SKM-1 (cell line): ENCODE results near the gene MAGEA2.
"Not testable (repeated sequence)": the region's sequence is repeated elsewhere in the genome, so short reads cannot be mapped to it uniquely, and the experiment has no call there.

Source experiments
- DNase-seq: peaks from one replicate; lab custom pipeline; 2025; ENCODE audit not compliant: unreplicated experiment; lab: John Stamatoyannopoulos, UW

Gene MAGEA2

DNA sequence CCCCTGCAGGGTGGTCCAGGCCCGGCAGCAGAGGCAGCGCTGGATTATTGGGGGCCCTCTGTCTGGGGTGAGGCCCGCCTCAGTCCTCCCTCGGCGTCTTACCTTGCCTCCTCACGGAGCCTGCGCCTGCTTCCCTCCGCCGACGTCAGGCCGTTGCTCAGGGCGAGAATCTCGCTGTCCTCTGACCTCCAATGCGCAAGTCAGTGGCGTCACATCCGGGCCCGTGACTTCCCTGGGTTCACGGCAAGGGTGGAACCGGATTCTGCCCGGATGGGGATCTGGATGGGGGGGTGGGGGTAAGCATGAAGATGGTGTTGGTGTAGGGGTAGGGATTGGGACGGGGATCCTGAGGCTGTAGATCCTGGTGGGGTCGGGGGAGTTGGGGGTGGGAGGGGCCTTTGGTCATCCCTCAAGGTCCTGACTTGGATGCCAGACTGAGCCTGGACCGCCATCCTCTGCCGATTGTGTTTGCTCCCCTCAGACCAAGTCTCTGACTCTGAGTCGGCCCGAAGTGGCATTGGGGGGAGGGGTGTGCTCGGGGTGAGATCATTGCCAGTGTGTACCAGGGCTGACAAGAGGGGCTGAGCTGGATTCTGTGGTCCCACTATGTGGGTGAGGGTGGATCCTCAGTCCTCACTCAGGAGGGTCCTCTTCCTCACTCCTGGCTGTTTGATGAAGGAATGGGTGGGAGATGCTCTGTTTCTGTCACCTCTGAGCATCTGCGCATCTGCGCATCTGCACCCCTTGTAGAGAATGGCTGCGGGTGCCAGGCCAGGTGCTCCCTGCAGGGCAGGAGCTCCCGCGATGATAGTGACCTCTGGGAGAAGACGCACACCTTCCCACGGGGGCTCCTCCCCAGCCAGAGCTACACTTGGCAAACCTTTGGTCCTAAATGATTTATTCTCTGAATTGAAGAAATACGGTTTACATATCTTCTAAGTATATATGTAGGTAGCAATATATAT lies at the start of gene MAGEA2:
TSS of gene MAGEA2 (minus strand) at position 157 of the 965 bp plus-strand sequence. CDS start 2,479 bp downstream, outside the sequence.
- not testable (repeated sequence) for DNase-seq

- no peak for DNase-seq
Observed at GRCh38 chrX:152798945-152799344, 45.3 kb upstream of the MAGEA2 start.

DNA sequence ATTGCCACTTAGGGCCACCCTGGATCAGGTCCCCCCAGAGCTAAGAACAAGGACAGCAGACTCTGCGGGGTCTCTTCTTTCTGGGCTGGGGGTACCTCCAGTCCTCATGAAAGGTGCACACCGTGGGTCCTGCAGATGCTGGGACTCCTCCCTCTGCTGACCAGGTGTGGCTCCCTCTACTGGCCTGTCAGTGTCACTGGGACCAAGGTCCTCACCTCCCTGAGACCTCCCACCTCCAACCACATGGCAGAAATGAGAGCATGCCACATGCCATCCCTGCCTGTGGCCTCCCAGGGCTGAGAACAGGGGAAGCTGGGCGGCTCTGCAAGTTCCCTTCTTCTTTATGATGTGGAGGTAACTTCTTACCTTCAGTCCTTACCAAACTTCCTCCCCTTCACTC lies 33.4 kb upstream of the MAGEA2 start:
- not testable (repeated sequence) for DNase-seq

- DNase-seq = not testable (repeated sequence)
Observed at GRCh38 chrX:152769549-152770289, 16.1 kb upstream of the MAGEA2 start, which contains the start of gene MAGEA6. MAGEA6 (minus strand) TSS chrX:152769689; CDS start chrX:152767650, 2,039 bp downstream.

GRCh38 chrX:152766562-152766961 lies 12.9 kb upstream of the MAGEA2 start:
- DNase-seq = not testable (repeated sequence)

GRCh38 chrX:152761582-152761981 lies 7.9 kb upstream of the MAGEA2 start:
- DNase-seq = not testable (repeated sequence)

- DNase-seq = not testable (repeated sequence)
Observed at GRCh38 chrX:152759544-152759943, 5.9 kb upstream of the MAGEA2 start.

DNA sequence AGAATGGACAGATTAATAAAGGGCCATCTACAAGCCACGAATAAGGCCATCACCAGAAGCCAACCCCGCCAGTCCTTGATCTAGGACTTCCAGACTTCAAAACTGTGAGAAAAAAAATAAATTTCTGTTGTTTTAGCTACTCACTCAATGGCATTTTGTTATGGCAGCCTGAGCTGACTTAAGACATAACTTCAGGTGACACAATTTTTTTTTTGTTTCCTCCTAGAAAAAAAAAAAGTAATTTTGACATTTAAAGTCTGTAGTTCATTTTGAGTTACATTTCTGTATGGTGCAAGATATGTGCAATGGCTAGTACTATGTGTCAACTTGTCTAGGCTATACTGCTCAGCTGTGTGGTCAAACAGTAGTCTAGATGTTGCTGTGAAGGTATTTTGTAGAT lies 5.3 kb upstream of the MAGEA2 start, which contains the start of gene CSAG3:
TSS of gene CSAG3 (plus strand) at position 301 of the 400 bp plus-strand sequence.
- not testable (repeated sequence) for DNase-seq

GRCh38 chrX:152754871-152755270 lies 1.2 kb upstream of the MAGEA2 start:
- not testable (repeated sequence) for DNase-seq

- no peak for DNase-seq
Observed at GRCh38 chrX:152738560-152738959, 15.1 kb downstream of the MAGEA2 start.

DNA sequence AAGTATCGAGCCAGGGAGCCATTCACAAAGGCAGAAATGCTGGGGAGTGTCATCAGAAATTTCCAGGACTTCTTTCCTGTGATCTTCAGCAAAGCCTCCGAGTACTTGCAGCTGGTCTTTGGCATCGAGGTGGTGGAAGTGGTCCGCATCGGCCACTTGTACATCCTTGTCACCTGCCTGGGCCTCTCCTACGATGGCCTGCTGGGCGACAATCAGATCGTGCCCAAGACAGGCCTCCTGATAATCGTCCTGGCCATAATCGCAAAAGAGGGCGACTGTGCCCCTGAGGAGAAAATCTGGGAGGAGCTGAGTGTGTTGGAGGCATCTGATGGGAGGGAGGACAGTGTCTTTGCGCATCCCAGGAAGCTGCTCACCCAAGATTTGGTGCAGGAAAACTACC lies 17.1 kb downstream of the MAGEA2 start:
- not testable (repeated sequence) for DNase-seq

DNA sequence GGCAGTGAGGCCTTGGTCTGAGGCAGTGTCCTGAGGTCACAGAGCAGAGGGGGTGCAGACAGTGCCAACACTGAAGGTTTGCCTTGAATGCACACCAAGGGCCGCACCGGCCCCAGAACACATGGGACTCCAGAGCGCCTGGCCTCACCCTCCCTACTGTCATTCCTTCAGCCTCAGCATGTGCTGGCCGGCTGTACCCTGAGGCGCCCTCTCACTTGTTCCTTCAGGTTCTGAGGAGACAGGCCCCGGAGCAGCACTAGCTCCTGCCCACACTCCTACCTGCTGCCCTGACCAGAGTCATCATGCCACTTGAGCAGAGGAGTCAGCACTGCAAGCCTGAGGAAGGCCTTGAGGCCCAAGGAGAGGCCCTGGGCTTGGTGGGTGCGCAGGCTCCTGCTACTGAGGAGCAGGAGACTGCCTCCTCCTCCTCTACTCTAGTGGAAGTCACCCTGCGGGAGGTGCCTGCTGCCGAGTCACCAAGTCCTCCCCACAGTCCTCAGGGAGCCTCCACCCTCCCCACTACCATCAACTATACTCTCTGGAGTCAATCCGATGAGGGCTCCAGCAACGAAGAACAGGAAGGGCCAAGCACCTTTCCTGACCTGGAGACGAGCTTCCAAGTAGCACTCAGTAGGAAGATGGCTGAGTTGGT lies 17.7 kb downstream of the MAGEA2 start:
- no peak for DNase-seq

DNA sequence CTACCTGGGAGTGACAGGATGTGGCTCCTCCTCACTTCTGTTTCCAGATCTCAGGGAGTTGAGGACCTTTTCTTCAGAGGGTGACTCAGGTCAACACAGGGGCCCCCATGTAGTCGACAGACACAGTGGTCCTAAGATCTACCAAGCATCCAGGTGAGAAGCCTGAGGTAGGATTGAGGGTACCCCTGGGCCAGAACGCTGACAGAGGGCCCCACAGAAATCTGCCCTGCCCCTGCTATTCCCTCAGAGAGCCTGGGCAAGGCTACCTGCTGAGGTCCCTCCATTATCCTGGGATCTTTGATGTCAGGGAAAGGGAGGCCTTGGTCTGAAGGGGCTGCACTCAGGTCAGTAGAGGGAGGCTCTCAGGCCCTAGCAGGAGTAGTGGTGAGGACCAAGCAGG lies 18.5 kb downstream of the MAGEA2 start:
- DNase-seq = no peak

- DNase-seq = not testable (repeated sequence)
Observed at GRCh38 chrX:152734143-152734858, 19.3 kb downstream of the MAGEA2 start.

GRCh38 chrX:152733261-152733975 lies 20.2 kb downstream of the MAGEA2 start, which contains the start of the genes CSAG1 and MAGEA12:
CSAG1 (minus strand) TSS chrX:152733721; CDS start chrX:152732460, 1,261 bp downstream.
MAGEA12 (plus strand) TSS chrX:152733757; CDS start chrX:152736162, 2,405 bp downstream.
- no peak for DNase-seq

- no peak for DNase-seq
Observed at GRCh38 chrX:152725409-152725808, 28.2 kb downstream of the MAGEA2 start.

GRCh38 chrX:152713815-152714787 lies 39.5 kb downstream of the MAGEA2 start, which contains the start of gene MAGEA2B:
MAGEA2B (plus strand) TSS chrX:152714628; CDS start chrX:152717107, 2,479 bp downstream.
- not testable (repeated sequence) for DNase-seq

DNA sequence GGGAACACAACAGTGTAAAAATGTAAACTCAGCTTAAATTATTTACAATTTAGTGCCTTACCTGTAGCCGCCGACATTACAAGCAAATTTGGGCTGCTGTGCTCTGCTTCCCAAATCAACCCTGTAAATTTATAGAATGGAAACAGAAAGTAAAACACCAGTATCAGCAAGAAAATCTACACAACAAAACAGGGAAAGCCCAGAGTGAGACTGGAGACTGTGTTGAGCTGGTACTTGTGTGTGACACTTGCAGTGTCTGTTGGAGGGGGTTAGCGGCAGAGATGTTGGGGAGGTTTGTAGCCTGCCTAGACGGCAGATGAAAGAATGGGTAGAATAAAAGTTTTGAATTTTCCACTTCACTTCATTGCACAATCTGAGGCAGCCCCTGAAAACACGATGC lies 40.4 kb downstream of the MAGEA2 start:
- not testable (repeated sequence) for DNase-seq
